DND-41 (cell line): ENCODE measurements around the gene DYDC1.

Experiments used
- EZH2 ChIP-seq: IDR thresholded peaks from 3 replicates; pipeline ENCODE4 v1.6.1; 2012; ENCODE audit warnings: borderline replicate concordance, low read depth, mild to moderate bottlenecking, moderate library complexity, low read length, inconsistent platforms; ENCODE audit not compliant: severe bottlenecking
- TF ChIP-seq, protein P1 (sequence below): IDR thresholded peaks from 2 replicates; pipeline ENCODE4 v1.5.1; 2012; ENCODE audit warnings: borderline replicate concordance, low read length, moderate library complexity, mild to moderate bottlenecking; ENCODE audit not compliant: poor library complexity, severe bottlenecking; ENCODE audit errors: extremely low read depth

DNA sequence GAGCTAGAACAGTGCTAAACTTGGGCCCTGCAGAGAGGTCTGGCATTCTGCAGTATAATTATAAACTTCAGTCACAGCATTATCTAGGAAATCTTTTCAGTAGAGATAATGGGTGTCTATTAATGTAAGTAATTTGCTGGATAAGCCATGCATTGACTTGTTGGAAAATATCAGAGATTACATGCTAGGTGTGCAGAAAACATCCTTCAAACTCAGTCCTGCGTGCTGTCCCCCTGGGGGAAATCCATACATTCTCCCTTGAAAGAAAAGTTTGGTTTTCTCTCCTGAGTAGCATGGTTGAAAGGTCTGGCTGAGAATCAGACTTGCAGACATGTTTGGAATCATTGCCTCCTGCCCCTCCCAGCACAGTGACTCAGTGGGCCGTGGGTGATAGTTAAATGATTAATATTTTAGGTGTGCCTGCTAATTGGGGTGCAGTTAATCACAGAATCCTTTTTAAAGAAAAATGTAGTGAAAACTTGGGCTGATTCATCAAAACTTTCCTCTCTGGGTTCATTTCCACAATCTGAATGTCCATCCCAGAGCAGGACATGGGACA is 37.9 kb upstream of the DYDC1 start:
- TF ChIP-seq, protein P1, sequence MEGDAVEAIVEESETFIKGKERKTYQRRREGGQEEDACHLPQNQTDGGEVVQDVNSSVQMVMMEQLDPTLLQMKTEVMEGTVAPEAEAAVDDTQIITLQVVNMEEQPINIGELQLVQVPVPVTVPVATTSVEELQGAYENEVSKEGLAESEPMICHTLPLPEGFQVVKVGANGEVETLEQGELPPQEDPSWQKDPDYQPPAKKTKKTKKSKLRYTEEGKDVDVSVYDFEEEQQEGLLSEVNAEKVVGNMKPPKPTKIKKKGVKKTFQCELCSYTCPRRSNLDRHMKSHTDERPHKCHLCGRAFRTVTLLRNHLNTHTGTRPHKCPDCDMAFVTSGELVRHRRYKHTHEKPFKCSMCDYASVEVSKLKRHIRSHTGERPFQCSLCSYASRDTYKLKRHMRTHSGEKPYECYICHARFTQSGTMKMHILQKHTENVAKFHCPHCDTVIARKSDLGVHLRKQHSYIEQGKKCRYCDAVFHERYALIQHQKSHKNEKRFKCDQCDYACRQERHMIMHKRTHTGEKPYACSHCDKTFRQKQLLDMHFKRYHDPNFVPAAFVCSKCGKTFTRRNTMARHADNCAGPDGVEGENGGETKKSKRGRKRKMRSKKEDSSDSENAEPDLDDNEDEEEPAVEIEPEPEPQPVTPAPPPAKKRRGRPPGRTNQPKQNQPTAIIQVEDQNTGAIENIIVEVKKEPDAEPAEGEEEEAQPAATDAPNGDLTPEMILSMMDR, result no peak
- TF ChIP-seq EZH2, result no peak
